ENCODE data around the gene RTTN. TPM values are rescaled to one million over a fixed set of nuclear protein-coding genes. Genes with fewer than 3 reads are reported as not detected.

The RTTN gene
- total RNA-seq, 1 donor from 2014 or later, result 12.1 TPM

GRCh38 chr18:70235478-70235877 lies 30.0 kb upstream of the RTTN start:
- no peak overlapping the region for H3K4me3 ChIP-seq (ENCODE audit: low read depth, low read length)
- DNase-seq (ENCODE audit: low read depth), result no peak
- TF ChIP-seq, protein P1, sequence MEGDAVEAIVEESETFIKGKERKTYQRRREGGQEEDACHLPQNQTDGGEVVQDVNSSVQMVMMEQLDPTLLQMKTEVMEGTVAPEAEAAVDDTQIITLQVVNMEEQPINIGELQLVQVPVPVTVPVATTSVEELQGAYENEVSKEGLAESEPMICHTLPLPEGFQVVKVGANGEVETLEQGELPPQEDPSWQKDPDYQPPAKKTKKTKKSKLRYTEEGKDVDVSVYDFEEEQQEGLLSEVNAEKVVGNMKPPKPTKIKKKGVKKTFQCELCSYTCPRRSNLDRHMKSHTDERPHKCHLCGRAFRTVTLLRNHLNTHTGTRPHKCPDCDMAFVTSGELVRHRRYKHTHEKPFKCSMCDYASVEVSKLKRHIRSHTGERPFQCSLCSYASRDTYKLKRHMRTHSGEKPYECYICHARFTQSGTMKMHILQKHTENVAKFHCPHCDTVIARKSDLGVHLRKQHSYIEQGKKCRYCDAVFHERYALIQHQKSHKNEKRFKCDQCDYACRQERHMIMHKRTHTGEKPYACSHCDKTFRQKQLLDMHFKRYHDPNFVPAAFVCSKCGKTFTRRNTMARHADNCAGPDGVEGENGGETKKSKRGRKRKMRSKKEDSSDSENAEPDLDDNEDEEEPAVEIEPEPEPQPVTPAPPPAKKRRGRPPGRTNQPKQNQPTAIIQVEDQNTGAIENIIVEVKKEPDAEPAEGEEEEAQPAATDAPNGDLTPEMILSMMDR (conservative IDR thresholded peaks at IDR 0.05; ENCODE audit: low read depth, low read length), result no peak

GRCh38 chr18:70234667-70235459 lies 29.4 kb upstream of the RTTN start:
- H3K4me3 ChIP-seq (ENCODE audit: low read depth, low read length), result no peak overlapping the region
- TF ChIP-seq, protein P1 (conservative IDR thresholded peaks at IDR 0.05; ENCODE audit: low read depth, low read length), result no peak
- DNase-seq (ENCODE audit: low read depth), result no peak

DNA sequence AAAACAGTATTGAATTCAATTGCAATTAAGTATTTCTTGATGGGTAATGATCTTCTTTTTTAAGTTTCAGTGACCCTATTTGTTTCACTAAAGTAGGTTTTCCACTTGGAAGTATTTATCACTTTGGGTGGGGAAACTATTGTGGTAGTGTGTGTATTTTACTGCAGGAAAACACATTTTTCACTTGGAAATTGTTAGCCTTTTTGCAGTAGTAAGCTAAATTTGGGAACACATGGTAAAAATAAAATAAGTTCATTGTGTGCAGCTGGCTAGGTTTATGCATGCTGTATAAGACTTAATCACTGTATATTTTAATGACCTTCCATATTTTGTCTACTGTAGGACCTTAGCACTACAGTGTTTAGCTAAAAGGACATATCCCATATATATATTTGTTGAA lies 28.5 kb upstream of the RTTN start:
- no peak overlapping the region for H3K4me3 ChIP-seq (ENCODE audit: low read depth, low read length)
- TF ChIP-seq, protein P1 (conservative IDR thresholded peaks at IDR 0.05; ENCODE audit: low read depth, low read length), result no peak
- no peak for DNase-seq (ENCODE audit: low read depth)

DNA sequence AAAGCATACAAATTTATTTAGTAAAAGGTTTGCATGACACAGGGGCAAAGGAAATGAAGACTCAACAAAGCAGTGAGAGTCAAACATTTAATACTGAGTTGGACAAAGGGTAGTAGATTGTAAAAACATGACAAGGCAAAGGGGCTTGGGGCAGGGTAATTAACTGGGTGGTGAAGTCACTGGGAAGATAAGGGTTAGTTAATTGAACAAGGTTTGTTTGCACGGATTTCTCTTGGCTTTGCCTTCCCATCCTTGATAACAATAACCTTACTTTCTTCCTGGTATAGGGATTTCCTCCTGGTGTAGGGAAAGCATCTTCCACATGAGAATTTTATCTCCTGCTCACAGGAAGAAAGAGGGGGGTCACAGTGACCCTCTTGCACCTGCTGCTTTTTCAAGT lies 26.8 kb upstream of the RTTN start:
- no peak overlapping the region for H3K4me3 ChIP-seq (ENCODE audit: low read depth, low read length)
- DNase-seq (ENCODE audit: low read depth), result no peak
- TF ChIP-seq, protein P1 (conservative IDR thresholded peaks at IDR 0.05; ENCODE audit: low read depth, low read length), result no peak

- no peak overlapping the region for H3K4me3 ChIP-seq (ENCODE audit: low read depth, low read length)
- DNase-seq (ENCODE audit: low read depth), result no peak
- TF ChIP-seq, protein P1 (conservative IDR thresholded peaks at IDR 0.05; ENCODE audit: low read depth, low read length), result no peak
Measured at GRCh38 chr18:70229639-70230038, 24.2 kb upstream of the RTTN start.

- no peak for DNase-seq (ENCODE audit: low read depth)
- TF ChIP-seq, protein P1 (conservative IDR thresholded peaks at IDR 0.05; ENCODE audit: low read depth, low read length), result no peak
- H3K4me3 ChIP-seq (ENCODE audit: low read depth, low read length), result no peak overlapping the region
Measured at GRCh38 chr18:70228536-70228935, 23.0 kb upstream of the RTTN start.

GRCh38 chr18:70227438-70227837 lies 22.0 kb upstream of the RTTN start:
- TF ChIP-seq, protein P1 (conservative IDR thresholded peaks at IDR 0.05; ENCODE audit: low read depth, low read length), result no peak
- H3K4me3 ChIP-seq (ENCODE audit: low read depth, low read length), result no peak overlapping the region
- DNase-seq (ENCODE audit: low read depth), result no peak

Data from epithelial cell of proximal tubule (primary cell).